ENCODE data around the gene KCTD21. TPM values are rescaled to one million over a fixed set of nuclear protein-coding genes. Genes with fewer than 3 reads are reported as not detected.
A peak's percentile ranks its signal among the peaks of the same experiment; 100 is the strongest.

Gene KCTD21
- total and polyA plus RNA-seq, 10 of the 15 experiments (the other 5 are each of a cell fraction or from before 2014, with no cell fraction given), result 0.63 to 5.4 (median 3.6) TPM

DNA sequence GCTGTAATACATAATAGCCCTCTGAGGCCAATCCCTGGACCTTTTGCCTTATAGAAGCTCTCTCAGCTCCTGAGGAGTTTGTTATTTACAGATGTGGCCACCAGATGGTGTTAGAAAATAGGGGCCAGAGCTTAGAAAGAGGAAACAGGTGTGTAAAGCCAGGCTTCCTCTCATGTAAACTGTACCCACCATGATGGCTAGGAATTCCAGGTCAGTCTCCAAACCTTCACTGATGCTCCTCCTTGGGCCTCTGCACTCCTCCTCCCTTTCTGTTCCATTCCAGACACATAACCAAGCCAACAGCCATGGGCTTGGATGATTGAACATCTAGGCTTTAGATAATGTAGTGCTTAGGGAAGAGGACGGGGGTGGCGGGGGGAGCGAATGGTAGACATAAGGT, 40.0 kb upstream of the KCTD21 start (continued):
- TF ChIP-seq, protein P1, sequence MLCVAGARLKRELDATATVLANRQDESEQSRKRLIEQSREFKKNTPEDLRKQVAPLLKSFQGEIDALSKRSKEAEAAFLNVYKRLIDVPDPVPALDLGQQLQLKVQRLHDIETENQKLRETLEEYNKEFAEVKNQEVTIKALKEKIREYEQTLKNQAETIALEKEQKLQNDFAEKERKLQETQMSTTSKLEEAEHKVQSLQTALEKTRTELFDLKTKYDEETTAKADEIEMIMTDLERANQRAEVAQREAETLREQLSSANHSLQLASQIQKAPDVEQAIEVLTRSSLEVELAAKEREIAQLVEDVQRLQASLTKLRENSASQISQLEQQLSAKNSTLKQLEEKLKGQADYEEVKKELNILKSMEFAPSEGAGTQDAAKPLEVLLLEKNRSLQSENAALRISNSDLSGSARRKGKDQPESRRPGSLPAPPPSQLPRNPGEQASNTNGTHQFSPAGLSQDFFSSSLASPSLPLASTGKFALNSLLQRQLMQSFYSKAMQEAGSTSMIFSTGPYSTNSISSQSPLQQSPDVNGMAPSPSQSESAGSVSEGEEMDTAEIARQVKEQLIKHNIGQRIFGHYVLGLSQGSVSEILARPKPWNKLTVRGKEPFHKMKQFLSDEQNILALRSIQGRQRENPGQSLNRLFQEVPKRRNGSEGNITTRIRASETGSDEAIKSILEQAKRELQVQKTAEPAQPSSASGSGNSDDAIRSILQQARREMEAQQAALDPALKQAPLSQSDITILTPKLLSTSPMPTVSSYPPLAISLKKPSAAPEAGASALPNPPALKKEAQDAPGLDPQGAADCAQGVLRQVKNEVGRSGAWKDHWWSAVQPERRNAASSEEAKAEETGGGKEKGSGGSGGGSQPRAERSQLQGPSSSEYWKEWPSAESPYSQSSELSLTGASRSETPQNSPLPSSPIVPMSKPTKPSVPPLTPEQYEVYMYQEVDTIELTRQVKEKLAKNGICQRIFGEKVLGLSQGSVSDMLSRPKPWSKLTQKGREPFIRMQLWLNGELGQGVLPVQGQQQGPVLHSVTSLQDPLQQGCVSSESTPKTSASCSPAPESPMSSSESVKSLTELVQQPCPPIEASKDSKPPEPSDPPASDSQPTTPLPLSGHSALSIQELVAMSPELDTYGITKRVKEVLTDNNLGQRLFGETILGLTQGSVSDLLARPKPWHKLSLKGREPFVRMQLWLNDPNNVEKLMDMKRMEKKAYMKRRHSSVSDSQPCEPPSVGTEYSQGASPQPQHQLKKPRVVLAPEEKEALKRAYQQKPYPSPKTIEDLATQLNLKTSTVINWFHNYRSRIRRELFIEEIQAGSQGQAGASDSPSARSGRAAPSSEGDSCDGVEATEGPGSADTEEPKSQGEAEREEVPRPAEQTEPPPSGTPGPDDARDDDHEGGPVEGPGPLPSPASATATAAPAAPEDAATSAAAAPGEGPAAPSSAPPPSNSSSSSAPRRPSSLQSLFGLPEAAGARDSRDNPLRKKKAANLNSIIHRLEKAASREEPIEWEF (IDR thresholded peaks at IDR 0.05; ENCODE audit: insufficient replicate concordance, low read depth, low read length), result peak; percentile 38
- TF ChIP-seq, protein P2, sequence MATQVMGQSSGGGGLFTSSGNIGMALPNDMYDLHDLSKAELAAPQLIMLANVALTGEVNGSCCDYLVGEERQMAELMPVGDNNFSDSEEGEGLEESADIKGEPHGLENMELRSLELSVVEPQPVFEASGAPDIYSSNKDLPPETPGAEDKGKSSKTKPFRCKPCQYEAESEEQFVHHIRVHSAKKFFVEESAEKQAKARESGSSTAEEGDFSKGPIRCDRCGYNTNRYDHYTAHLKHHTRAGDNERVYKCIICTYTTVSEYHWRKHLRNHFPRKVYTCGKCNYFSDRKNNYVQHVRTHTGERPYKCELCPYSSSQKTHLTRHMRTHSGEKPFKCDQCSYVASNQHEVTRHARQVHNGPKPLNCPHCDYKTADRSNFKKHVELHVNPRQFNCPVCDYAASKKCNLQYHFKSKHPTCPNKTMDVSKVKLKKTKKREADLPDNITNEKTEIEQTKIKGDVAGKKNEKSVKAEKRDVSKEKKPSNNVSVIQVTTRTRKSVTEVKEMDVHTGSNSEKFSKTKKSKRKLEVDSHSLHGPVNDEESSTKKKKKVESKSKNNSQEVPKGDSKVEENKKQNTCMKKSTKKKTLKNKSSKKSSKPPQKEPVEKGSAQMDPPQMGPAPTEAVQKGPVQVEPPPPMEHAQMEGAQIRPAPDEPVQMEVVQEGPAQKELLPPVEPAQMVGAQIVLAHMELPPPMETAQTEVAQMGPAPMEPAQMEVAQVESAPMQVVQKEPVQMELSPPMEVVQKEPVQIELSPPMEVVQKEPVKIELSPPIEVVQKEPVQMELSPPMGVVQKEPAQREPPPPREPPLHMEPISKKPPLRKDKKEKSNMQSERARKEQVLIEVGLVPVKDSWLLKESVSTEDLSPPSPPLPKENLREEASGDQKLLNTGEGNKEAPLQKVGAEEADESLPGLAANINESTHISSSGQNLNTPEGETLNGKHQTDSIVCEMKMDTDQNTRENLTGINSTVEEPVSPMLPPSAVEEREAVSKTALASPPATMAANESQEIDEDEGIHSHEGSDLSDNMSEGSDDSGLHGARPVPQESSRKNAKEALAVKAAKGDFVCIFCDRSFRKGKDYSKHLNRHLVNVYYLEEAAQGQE (IDR thresholded peaks at IDR 0.05; ENCODE audit: low read depth, low read length), result no peak
- no peak for TF ChIP-seq BACH1 (IDR thresholded peaks at IDR 0.05; ENCODE audit: borderline replicate concordance)
- 0 out of 2 replicates have a peak, but pooled peaks have one; percentile 52 for TF ChIP-seq TCF3 (IDR thresholded peaks at IDR 0.05; ENCODE audit: borderline replicate concordance, insufficient read depth, low read depth, low read length)
- no peak for TF ChIP-seq EZH2 (IDR thresholded peaks at IDR 0.05; ENCODE audit: borderline replicate concordance, control insufficient read depth, low read depth, low read length)
- TF ChIP-seq, protein P3, sequence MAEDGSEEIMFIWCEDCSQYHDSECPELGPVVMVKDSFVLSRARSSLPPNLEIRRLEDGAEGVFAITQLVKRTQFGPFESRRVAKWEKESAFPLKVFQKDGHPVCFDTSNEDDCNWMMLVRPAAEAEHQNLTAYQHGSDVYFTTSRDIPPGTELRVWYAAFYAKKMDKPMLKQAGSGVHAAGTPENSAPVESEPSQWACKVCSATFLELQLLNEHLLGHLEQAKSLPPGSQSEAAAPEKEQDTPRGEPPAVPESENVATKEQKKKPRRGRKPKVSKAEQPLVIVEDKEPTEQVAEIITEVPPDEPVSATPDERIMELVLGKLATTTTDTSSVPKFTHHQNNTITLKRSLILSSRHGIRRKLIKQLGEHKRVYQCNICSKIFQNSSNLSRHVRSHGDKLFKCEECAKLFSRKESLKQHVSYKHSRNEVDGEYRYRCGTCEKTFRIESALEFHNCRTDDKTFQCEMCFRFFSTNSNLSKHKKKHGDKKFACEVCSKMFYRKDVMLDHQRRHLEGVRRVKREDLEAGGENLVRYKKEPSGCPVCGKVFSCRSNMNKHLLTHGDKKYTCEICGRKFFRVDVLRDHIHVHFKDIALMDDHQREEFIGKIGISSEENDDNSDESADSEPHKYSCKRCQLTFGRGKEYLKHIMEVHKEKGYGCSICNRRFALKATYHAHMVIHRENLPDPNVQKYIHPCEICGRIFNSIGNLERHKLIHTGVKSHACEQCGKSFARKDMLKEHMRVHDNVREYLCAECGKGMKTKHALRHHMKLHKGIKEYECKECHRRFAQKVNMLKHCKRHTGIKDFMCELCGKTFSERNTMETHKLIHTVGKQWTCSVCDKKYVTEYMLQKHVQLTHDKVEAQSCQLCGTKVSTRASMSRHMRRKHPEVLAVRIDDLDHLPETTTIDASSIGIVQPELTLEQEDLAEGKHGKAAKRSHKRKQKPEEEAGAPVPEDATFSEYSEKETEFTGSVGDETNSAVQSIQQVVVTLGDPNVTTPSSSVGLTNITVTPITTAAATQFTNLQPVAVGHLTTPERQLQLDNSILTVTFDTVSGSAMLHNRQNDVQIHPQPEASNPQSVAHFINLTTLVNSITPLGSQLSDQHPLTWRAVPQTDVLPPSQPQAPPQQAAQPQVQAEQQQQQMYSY (CRISPR knock-in tag; IDR thresholded peaks at IDR 0.05), result no peak
- TF ChIP-seq, protein P4, sequence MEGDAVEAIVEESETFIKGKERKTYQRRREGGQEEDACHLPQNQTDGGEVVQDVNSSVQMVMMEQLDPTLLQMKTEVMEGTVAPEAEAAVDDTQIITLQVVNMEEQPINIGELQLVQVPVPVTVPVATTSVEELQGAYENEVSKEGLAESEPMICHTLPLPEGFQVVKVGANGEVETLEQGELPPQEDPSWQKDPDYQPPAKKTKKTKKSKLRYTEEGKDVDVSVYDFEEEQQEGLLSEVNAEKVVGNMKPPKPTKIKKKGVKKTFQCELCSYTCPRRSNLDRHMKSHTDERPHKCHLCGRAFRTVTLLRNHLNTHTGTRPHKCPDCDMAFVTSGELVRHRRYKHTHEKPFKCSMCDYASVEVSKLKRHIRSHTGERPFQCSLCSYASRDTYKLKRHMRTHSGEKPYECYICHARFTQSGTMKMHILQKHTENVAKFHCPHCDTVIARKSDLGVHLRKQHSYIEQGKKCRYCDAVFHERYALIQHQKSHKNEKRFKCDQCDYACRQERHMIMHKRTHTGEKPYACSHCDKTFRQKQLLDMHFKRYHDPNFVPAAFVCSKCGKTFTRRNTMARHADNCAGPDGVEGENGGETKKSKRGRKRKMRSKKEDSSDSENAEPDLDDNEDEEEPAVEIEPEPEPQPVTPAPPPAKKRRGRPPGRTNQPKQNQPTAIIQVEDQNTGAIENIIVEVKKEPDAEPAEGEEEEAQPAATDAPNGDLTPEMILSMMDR (IDR thresholded peaks at IDR 0.05 in 2 of 3, conservative IDR thresholded peaks at IDR 0.05 in 1 of 3; ENCODE audit: control insufficient read depth in 2 of 3, extremely low read depth in 1 of 3, insufficient read depth in 1 of 3, low read depth in 3 of 3, low read length in 3 of 3), result peak; percentile 52 to 69 (median 64); a peak in 5 of 6 replicates
- TF ChIP-seq, protein P5, sequence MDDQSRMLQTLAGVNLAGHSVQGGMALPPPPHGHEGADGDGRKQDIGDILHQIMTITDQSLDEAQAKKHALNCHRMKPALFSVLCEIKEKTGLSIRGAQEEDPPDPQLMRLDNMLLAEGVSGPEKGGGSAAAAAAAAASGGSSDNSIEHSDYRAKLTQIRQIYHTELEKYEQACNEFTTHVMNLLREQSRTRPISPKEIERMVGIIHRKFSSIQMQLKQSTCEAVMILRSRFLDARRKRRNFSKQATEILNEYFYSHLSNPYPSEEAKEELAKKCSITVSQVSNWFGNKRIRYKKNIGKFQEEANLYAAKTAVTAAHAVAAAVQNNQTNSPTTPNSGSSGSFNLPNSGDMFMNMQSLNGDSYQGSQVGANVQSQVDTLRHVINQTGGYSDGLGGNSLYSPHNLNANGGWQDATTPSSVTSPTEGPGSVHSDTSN (IDR thresholded peaks at IDR 0.05; ENCODE audit: insufficient replicate concordance, low read depth, low read length), result no peak
- TF ChIP-seq BRCA1 (IDR thresholded peaks at IDR 0.05; ENCODE audit: low read depth, low read length), result no peak
- no peak for TF ChIP-seq MYC (IDR thresholded peaks at IDR 0.05; ENCODE audit: insufficient read depth, insufficient read length, insufficient replicate concordance, low read length, severe bottlenecking)
- no peak for TF ChIP-seq CREM (IDR thresholded peaks at IDR 0.05; ENCODE audit: low read depth)
- TF ChIP-seq JUNB (IDR thresholded peaks at IDR 0.05), result no peak

All from GM12878 (cell line).